Measurements from ENCODE around the gene TMEM117.

DNA sequence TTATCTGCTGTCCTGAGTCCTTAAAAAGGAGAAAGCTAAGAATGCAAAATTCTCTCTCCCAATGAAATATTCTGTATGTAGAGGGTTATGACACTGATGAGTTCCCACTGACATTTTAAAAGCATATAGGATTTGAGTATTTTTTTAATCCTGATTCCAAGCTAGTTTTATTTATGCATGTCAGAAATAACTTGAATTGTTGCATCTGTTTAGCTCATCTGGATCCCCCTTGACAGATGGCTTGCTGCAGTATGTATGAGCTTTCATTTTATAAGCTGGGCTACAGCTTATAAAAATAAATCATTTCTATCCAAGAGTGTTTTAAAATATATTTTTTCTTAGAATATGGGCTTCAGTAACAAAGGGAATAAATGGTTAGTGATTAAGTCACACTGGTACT is 545.0 kb downstream of the TMEM117 start:
- TF ChIP-seq, protein P1, sequence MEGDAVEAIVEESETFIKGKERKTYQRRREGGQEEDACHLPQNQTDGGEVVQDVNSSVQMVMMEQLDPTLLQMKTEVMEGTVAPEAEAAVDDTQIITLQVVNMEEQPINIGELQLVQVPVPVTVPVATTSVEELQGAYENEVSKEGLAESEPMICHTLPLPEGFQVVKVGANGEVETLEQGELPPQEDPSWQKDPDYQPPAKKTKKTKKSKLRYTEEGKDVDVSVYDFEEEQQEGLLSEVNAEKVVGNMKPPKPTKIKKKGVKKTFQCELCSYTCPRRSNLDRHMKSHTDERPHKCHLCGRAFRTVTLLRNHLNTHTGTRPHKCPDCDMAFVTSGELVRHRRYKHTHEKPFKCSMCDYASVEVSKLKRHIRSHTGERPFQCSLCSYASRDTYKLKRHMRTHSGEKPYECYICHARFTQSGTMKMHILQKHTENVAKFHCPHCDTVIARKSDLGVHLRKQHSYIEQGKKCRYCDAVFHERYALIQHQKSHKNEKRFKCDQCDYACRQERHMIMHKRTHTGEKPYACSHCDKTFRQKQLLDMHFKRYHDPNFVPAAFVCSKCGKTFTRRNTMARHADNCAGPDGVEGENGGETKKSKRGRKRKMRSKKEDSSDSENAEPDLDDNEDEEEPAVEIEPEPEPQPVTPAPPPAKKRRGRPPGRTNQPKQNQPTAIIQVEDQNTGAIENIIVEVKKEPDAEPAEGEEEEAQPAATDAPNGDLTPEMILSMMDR (conservative IDR thresholded peaks at IDR 0.05 in 1 of 2, IDR thresholded peaks at IDR 0.05 in 1 of 2; ENCODE audit: extremely low read depth in 1 of 2, insufficient read depth in 1 of 2, low read depth in 1 of 2, low read length in 2 of 2): no peak
- no peak for TF ChIP-seq EZH2 (IDR thresholded peaks at IDR 0.05; ENCODE audit: borderline replicate concordance, low read length)

All from mammary epithelial cell (primary cell).